H1 (cell line): ENCODE data around the gene TSC1. TPM values are rescaled to one million over a fixed set of nuclear protein-coding genes. Genes with fewer than 3 reads are reported as not detected.

Source experiments
- CTCF ChIA-PET: fragments of 300-600 bp; sonication (Branson Sonifier 250); formaldehyde crosslinking; loops from one replicate; lab custom pipeline; 2021; ENCODE audit not compliant: partially characterized antibody; lab: Charles Lee
- POLR2A ChIA-PET: fragments of 300-600 bp; sonication (Branson Sonifier 250); formaldehyde crosslinking; loops from one replicate; lab custom pipeline; 2021; ENCODE audit warnings: inconsistent platforms; ENCODE audit not compliant: partially characterized antibody; lab: Charles Lee
- DNase-seq, 2 experiments: peaks; one replicate each; pipeline versions ENCODE4 v3.0.0 to v3.0.0-alpha.2; 2010 to 2022; ENCODE audit warnings: low spot score in 2 of 2, low read depth in 1 of 2, mixed read lengths in 1 of 2
- FAIRE-seq: peaks from 2 replicates; lab custom pipeline; 2011; peaks lifted over from hg19 to GRCh38; lab: Jason Lieb, UNC
- H2AFZ ChIP-seq: 2 replicates; pipeline ENCODE4 v1.8.1; 2012; ENCODE audit warnings: low read length, inconsistent platforms
- H2AK5ac ChIP-seq: 2 replicates; pipeline ENCODE4 v1.6.1; 2013; ENCODE audit warnings: low read depth, low read length
- H2BK120ac ChIP-seq: replicated peaks from 2 replicates; pipeline ENCODE3; 2013; ENCODE audit warnings: low read depth, low read length, inconsistent platforms
- H2BK12ac ChIP-seq: 2 replicates; pipeline ENCODE4 v1.6.1; 2013; ENCODE audit warnings: low read depth, low read length
- H2BK15ac ChIP-seq: 2 replicates; pipeline ENCODE4 v1.6.1; 2013; ENCODE audit warnings: low read length
- H2BK20ac ChIP-seq: 2 replicates; pipeline ENCODE4 v1.6.1; 2013; ENCODE audit warnings: low read length
- H2BK5ac ChIP-seq: 2 replicates; pipeline ENCODE4 v1.6.1; 2013; ENCODE audit warnings: low read depth, low read length
- H3K14ac ChIP-seq: 2 replicates; pipeline ENCODE4 v1.6.1; 2013; ENCODE audit warnings: inconsistent platforms; ENCODE audit not compliant: insufficient read length
- H3K18ac ChIP-seq: 2 replicates; pipeline ENCODE4 v1.6.1; 2013; ENCODE audit warnings: low read length; ENCODE audit errors: extremely low read depth
- H3K23ac ChIP-seq: 2 replicates; pipeline ENCODE4 v1.6.1; 2013; ENCODE audit warnings: inconsistent platforms; ENCODE audit not compliant: insufficient read length
- H3K23me2 ChIP-seq: 2 replicates; pipeline ENCODE4 v1.6.1; 2013; ENCODE audit warnings: low read depth, low read length
- H3K27ac ChIP-seq: 2 replicates; pipeline ENCODE4 v1.6.1; 2011; ENCODE audit warnings: low read depth, low read length, inconsistent platforms
- H3K27me3 ChIP-seq, 4 experiments: replicated peaks in 1 of 4; 1 replicate in 1 of 4; 2 replicates in 3 of 4; pipeline versions ENCODE4 v1.6.1 to v1.8.1; 2011 to 2013; ENCODE audit warnings: low read length in 3 of 4, mild to moderate bottlenecking in 3 of 4, inconsistent platforms in 2 of 4, mixed read lengths in 2 of 4, moderate library complexity in 1 of 4; ENCODE audit not compliant: control insufficient read depth in 3 of 4, insufficient read depth in 3 of 4; ENCODE audit errors: extremely low read depth in 1 of 4
- H3K36me3 ChIP-seq, 4 experiments: 2 replicates each; pipeline versions ENCODE4 v1.6.1 to v1.8.1; 2011 to 2013; ENCODE audit warnings: mild to moderate bottlenecking in 4 of 4, low read length in 3 of 4, moderate library complexity in 2 of 4, control low read depth in 1 of 4, inconsistent platforms in 1 of 4; ENCODE audit not compliant: insufficient read depth in 4 of 4, control insufficient read depth in 2 of 4
- H3K4ac ChIP-seq: replicated peaks from 2 replicates; pipeline ENCODE3; 2013; ENCODE audit warnings: low read length, low read depth, mixed read lengths, inconsistent platforms; ENCODE audit not compliant: insufficient read length
- H3K4me1 ChIP-seq, 4 experiments: replicated peaks in 1 of 4; 1 replicate in 1 of 4; 2 replicates in 3 of 4; pipeline versions ENCODE4 v1.6.1 to v1.8.1; 2011 to 2013; ENCODE audit warnings: low read length in 3 of 4, inconsistent platforms in 2 of 4, mixed read lengths in 1 of 4; ENCODE audit not compliant: insufficient read depth in 4 of 4, control insufficient read depth in 3 of 4
- H3K4me2 ChIP-seq, 2 experiments: 2 replicates each; pipeline versions ENCODE4 v1.6.1 to v1.8.1; 2011 to 2013; ENCODE audit warnings: low read depth in 2 of 2, low read length in 2 of 2, control low read depth in 1 of 2, inconsistent platforms in 1 of 2, mild to moderate bottlenecking in 1 of 2; ENCODE audit not compliant: insufficient read depth in 1 of 2
- H3K4me3 ChIP-seq, 4 experiments: fragments of 200-600, 300-600 bp in 1 of 4; sonication (generic), shearing (Covaris generic), sonication (Bioruptor Twin) in 1 of 4; 2 replicates each; pipeline versions ENCODE4 v1.5.1 to v1.8.1; 2011 to 2016; ENCODE audit warnings: low read length in 4 of 4, low read depth in 3 of 4, control low read depth in 2 of 4, inconsistent platforms in 2 of 4, mild to moderate bottlenecking in 2 of 4, mixed read lengths in 1 of 4, moderate library complexity in 1 of 4; ENCODE audit not compliant: insufficient read depth in 2 of 4; ENCODE audit errors: extremely low read depth in 1 of 4
- H3K56ac ChIP-seq: replicated peaks from 2 replicates; pipeline ENCODE3; 2013; ENCODE audit warnings: low read depth, mild to moderate bottlenecking, mixed read lengths, low read length, inconsistent platforms; ENCODE audit not compliant: insufficient read length
- H3K79me1 ChIP-seq: 2 replicates; pipeline ENCODE4 v1.6.1; 2013; ENCODE audit warnings: low read depth, low read length, control low read depth
- H3K79me2 ChIP-seq, 2 experiments: 2 replicates each; pipeline versions ENCODE4 v1.6.1 to v1.8.1; 2012 to 2013; ENCODE audit warnings: low read length in 2 of 2, mild to moderate bottlenecking in 2 of 2, inconsistent platforms in 1 of 2; ENCODE audit not compliant: insufficient read depth in 2 of 2, control insufficient read depth in 1 of 2
- H3K9ac ChIP-seq, 4 experiments: replicated peaks in 1 of 4; 1 replicate in 1 of 4; 2 replicates in 3 of 4; pipeline versions ENCODE4 v1.6.1 to v1.8.1; 2011 to 2013; ENCODE audit warnings: low read depth in 3 of 4, low read length in 3 of 4, control low read depth in 2 of 4, mild to moderate bottlenecking in 2 of 4, moderate library complexity in 2 of 4, inconsistent platforms in 1 of 4; ENCODE audit errors: extremely low read depth in 1 of 4
- H3K9me3 ChIP-seq, 2 experiments: 2 replicates each; pipeline versions ENCODE4 v1.6.1 to v1.8.1; 2012 to 2013; ENCODE audit warnings: mild to moderate bottlenecking in 2 of 2, moderate library complexity in 2 of 2, control low read depth in 1 of 2, inconsistent platforms in 1 of 2, low read depth in 1 of 2, low read length in 1 of 2, mixed read lengths in 1 of 2; ENCODE audit not compliant: insufficient read depth in 2 of 2
- H4K20me1 ChIP-seq, 2 experiments: replicated peaks in 1 of 2; 2 replicates each; pipeline versions ENCODE3 to v1.8.1; 2011 to 2013; ENCODE audit warnings: inconsistent platforms in 2 of 2, low read length in 2 of 2, mild to moderate bottlenecking in 1 of 2; ENCODE audit not compliant: insufficient read depth in 2 of 2, control insufficient read depth in 1 of 2
- H4K5ac ChIP-seq: 2 replicates; pipeline ENCODE4 v1.6.1; 2013; ENCODE audit warnings: low read length, low read depth, mixed read lengths, inconsistent platforms; ENCODE audit not compliant: insufficient read length
- H4K8ac ChIP-seq: 2 replicates; pipeline ENCODE4 v1.8.0; 2013; ENCODE audit warnings: mild to moderate bottlenecking, moderate library complexity, low read length, inconsistent platforms; ENCODE audit not compliant: insufficient read depth; ENCODE audit errors: extremely low read depth
- H4K91ac ChIP-seq: replicated peaks from 2 replicates; pipeline ENCODE3; 2013; ENCODE audit warnings: low read length, mixed read lengths, inconsistent platforms; ENCODE audit not compliant: insufficient read length
- ATF2 ChIP-seq: IDR thresholded peaks from 2 replicates; pipeline ENCODE4 v1.6.1; 2012; ENCODE audit warnings: low read length, inconsistent platforms
- BACH1 ChIP-seq: IDR thresholded peaks from 2 replicates; pipeline ENCODE4 v1.6.1; 2012; ENCODE audit warnings: low read length, improper control_type of control experiment
- CREB1 ChIP-seq: IDR thresholded peaks from 2 replicates; pipeline ENCODE4 v1.6.1; 2012; ENCODE audit warnings: inconsistent platforms
- RAD21 ChIP-seq, 2 experiments: IDR thresholded peaks in 1 of 2; conservative IDR thresholded peaks in 1 of 2; 2 replicates each; pipeline ENCODE4 v1.6.1; 2011; ENCODE audit warnings: low read depth in 2 of 2, low read length in 2 of 2, improper control_type of control experiment in 1 of 2, inconsistent platforms in 1 of 2, mild to moderate bottlenecking in 1 of 2, moderate library complexity in 1 of 2
- RXRA ChIP-seq: IDR thresholded peaks from 2 replicates; pipeline ENCODE4 v1.6.1; 2011; ENCODE audit warnings: low read depth, mild to moderate bottlenecking, low read length, moderate library complexity; ENCODE audit not compliant: insufficient read depth
- SRF ChIP-seq: IDR thresholded peaks from 2 replicates; pipeline ENCODE4 v1.6.1; 2011; ENCODE audit warnings: mild to moderate bottlenecking, low read depth, low read length, moderate library complexity
- WGBS, 2 experiments: shearing (Covaris generic) in 1 of 2; methylation state at CpG; one replicate each; pipeline versions ENCODE4 v1.1.6 to v1.1.7; 2013 to 2015; ENCODE audit warnings: low lambda C conversion rate in 2 of 2, mixed read lengths in 2 of 2, inconsistent platforms in 1 of 2, low coverage in 1 of 2, missing lambda C conversion rate in 1 of 2; ENCODE audit not compliant: insufficient replicate concordance in 2 of 2, insufficient coverage in 1 of 2, insufficient read length in 1 of 2; ENCODE audit errors: extremely low coverage in 1 of 2, missing lambda C conversion rate in 1 of 2; 5-methylcytosine and 5-hydroxymethylcytosine counted together
- polyA plus RNA-seq, 7 experiments: library from polyadenylated mRNA; depleted of rRNA in 3 of 7; stranded (reverse) in 5 of 7; unstranded in 2 of 7; fragments of >200 nt in 5 of 7; fragments of 200-250 nt in 2 of 7; gene quantifications; 1 replicate in 5 of 7; 2 replicates in 1 of 7; 4 replicates in 1 of 7; pipeline versions ENCODE4 v1.2.1 to v1.2.3, GENCODE V29; 2011 to 2013; ENCODE audit warnings: missing spikeins in 2 of 7, mixed read lengths in 2 of 7
- total RNA-seq: library from RNA; stranded (reverse); fragmentation: NEBNext Ultra II Directional; extraction: Animal tissue kit (Norgen Biotek cat#: 25700); gene quantifications from 2 replicates; pipeline ENCODE4 v1.2.1, GENCODE V29; 2021

Gene TSC1
- total and polyA plus RNA-seq, 2 of the 8 experiments (the other 6 are each of a cell fraction or from before 2014, with no cell fraction given): 37.2 to 46.0 TPM

GRCh38 chr9:132901858-132902831 lies 42.3 kb downstream of the TSC1 start:
- H4K20me1 ChIP-seq: no peaks in the 10 kb centered on the region
- no peak overlapping the region for H3K14ac ChIP-seq
- no peak overlapping the region for H3K4ac ChIP-seq
- 61% methylated on average over 11 of the region's 11 CpGs; no CpG with 5 or more reads in 1 of the 2 experiments for WGBS, 2 experiments
- no peak overlapping the region for H2AK5ac ChIP-seq
- no peak overlapping the region for H3K4me3 ChIP-seq
- no peak overlapping the region for H3K23ac ChIP-seq
- H4K5ac ChIP-seq: no peak overlapping the region
- no peaks in the 10 kb centered on the region for H3K79me1 ChIP-seq
- POLR2A ChIA-PET: interaction anchor here (1.7 to 1.9 kb wide), 2 partner anchors 9 to 13 kb away, joined by 4 read pairs; no protein-coding TSS in a partner anchor
- no peak overlapping the region for H4K91ac ChIP-seq
- peak; percentile 54 to 89 for DNase-seq
- H3K4me2 ChIP-seq: no peak overlapping the region
- no peak overlapping the region for H2BK120ac ChIP-seq
- no peak overlapping the region for H2BK15ac ChIP-seq
- CTCF ChIA-PET: interaction anchor here (0.6 to 8.4 kb wide), 49 partner anchors 9 to 1143 kb away, joined by 3 to 115 read pairs (median 5); partner anchors contain the start of genes AK8, GFI1B, SPACA9 and TSC1
- no peaks in the 10 kb centered on the region for H3K27me3 ChIP-seq
- no peak overlapping the region for H3K56ac ChIP-seq
- H3K18ac ChIP-seq: no peak overlapping the region
- no peak overlapping the region for H3K27ac ChIP-seq
- H3K4me1 ChIP-seq: peaks cover 7 to 23% (median 16%) of the 10 kb centered on the region in 4 experiments; a peak in 6 of 7 replicates
- H2BK5ac ChIP-seq: no peak overlapping the region
- H4K8ac ChIP-seq: no peak overlapping the region; the same call in 1 of the 2 replicates
- H2BK12ac ChIP-seq: no peak overlapping the region
- no peaks in the 10 kb centered on the region for H3K79me2 ChIP-seq
- no peak overlapping the region for H2BK20ac ChIP-seq
- no peaks in the 10 kb centered on the region for H3K9me3 ChIP-seq
- H2AFZ ChIP-seq: no peak overlapping the region
- H3K23me2 ChIP-seq: no peaks in the 10 kb centered on the region
- H3K36me3 ChIP-seq: peaks cover 10 to 55% (median 26%) of the 10 kb centered on the region in 4 experiments; a peak in 7 of 8 replicates
- no peak overlapping the region for H3K9ac ChIP-seq
- peak; percentile 79 for FAIRE-seq
- TF ChIP-seq CREB1 (peak; percentile 62; the same call in 1 of the 2 replicates), SRF (no peak), RAD21 (IDR thresholded peaks at IDR 0.05 in 1 of 2, conservative IDR thresholded peaks at IDR 0.05 in 1 of 2; ENCODE audit: low read depth in 2 of 2, low read length in 2 of 2) (peak; percentile 78 to 85), RXRA (no peak), ATF2 (peak; percentile 88), BACH1 (peak; percentile 40; the same call in 1 of the 2 replicates)
